ENCODE data around the gene AGTRAP. TPM values are rescaled to one million over a fixed set of nuclear protein-coding genes. Genes with fewer than 3 reads are reported as not detected.

Gene AGTRAP
- total and polyA plus RNA-seq, 10 donors = 40.8 to 120 (median 56.4) TPM

- Histone ChIP-seq H3K27me3 (replicated peaks in 1 of 7) (no peaks in the 10 kb centered on the region), H3K36me3 (peaks cover 4 to 99% (median 69%) of the 10 kb centered on the region in 6 donors), H3K9me3 (no peaks in the 10 kb centered on the region), H3K27ac (peak overlapping the region in 6 of 8 donors; percentile 27 to 89 (median 80)), H3K4me3 (no peak overlapping the region), H3K4me1 (peaks cover 30 to 91% (median 67%) of the 10 kb centered on the region in 6 donors)
- WGBS, 5 donors = 92 to 96% (median 94%) methylated on average over 9 to 15 of the region's 15 CpGs
- intact Hi-C loops (cut with DNase I; ENCODE audit: low total_unique reads) = no loop called here
- peak; percentile 66 for DNase-seq
- peak in 2 of 3 donors; percentile 6 to 48 for TF ChIP-seq POLR2AphosphoS5 (IDR thresholded peaks at IDR 0.05)
- no peak for TF ChIP-seq CTCF (IDR thresholded peaks at IDR 0.05 in 8 of 11, conservative IDR thresholded peaks at IDR 0.05 in 3 of 11)
- no peak for TF ChIP-seq POLR2A (IDR thresholded peaks at IDR 0.05)
Observed at GRCh38 chr1:11793819-11794218, 57.9 kb downstream of the AGTRAP start.

GRCh38 chr1:11794446-11795237 lies 58.7 kb downstream of the AGTRAP start:
- WGBS, 5 donors = 90 to 96% (median 95%) methylated on average over 12 to 19 of the region's 19 CpGs
- intact Hi-C loops (cut with DNase I; ENCODE audit: low total_unique reads) = no loop called here
- Histone ChIP-seq H3K36me3 (peaks cover 4 to 99% (median 76%) of the 10 kb centered on the region in 6 donors), H3K9me3 (no peaks in the 10 kb centered on the region), H3K4me3 (no peak overlapping the region), H3K27ac (peak overlapping the region in 6 of 8 donors; percentile 27 to 89 (median 80)), H3K4me1 (peaks cover 23 to 91% (median 62%) of the 10 kb centered on the region in 6 donors), H3K27me3 (replicated peaks in 1 of 7) (no peaks in the 10 kb centered on the region)
- peak; percentile 54 for DNase-seq
- TF ChIP-seq CTCF (IDR thresholded peaks at IDR 0.05 in 8 of 11, conservative IDR thresholded peaks at IDR 0.05 in 3 of 11) = no peak
- TF ChIP-seq POLR2AphosphoS5 (IDR thresholded peaks at IDR 0.05) = peak in 2 of 3 donors; percentile 22 to 62

- peaks cover 18 to 89% (median 58%) of the 10 kb centered on the region in 6 donors for H3K4me1 ChIP-seq
- TF ChIP-seq POLR2A (IDR thresholded peaks at IDR 0.05) (no peak), CTCF (IDR thresholded peaks at IDR 0.05 in 8 of 11, conservative IDR thresholded peaks at IDR 0.05 in 3 of 11) (no peak), POLR2AphosphoS5 (IDR thresholded peaks at IDR 0.05) (peak in 1 of 3 donors; percentile 16)
- 87 to 93% (median 91%) methylated on average over 12 to 14 of the region's 14 CpGs for WGBS, 5 donors
- peak; percentile 32 for DNase-seq
- no peaks in the 10 kb centered on the region for H3K9me3 ChIP-seq
- H3K27me3 ChIP-seq (replicated peaks in 1 of 7) = no peaks in the 10 kb centered on the region
- no peak overlapping the region for H3K4me3 ChIP-seq
- peak overlapping the region in 7 of 8 donors; percentile 15 to 89 (median 82) for H3K27ac ChIP-seq
- H3K36me3 ChIP-seq = peaks cover 4 to 99% (median 77%) of the 10 kb centered on the region in 6 donors
- intact Hi-C loops (cut with DNase I; ENCODE audit: low total_unique reads) = no loop called here
Observed at GRCh38 chr1:11795238-11795890, 59.4 kb downstream of the AGTRAP start.
